ENCODE results near the gene PRDM15.

DNA sequence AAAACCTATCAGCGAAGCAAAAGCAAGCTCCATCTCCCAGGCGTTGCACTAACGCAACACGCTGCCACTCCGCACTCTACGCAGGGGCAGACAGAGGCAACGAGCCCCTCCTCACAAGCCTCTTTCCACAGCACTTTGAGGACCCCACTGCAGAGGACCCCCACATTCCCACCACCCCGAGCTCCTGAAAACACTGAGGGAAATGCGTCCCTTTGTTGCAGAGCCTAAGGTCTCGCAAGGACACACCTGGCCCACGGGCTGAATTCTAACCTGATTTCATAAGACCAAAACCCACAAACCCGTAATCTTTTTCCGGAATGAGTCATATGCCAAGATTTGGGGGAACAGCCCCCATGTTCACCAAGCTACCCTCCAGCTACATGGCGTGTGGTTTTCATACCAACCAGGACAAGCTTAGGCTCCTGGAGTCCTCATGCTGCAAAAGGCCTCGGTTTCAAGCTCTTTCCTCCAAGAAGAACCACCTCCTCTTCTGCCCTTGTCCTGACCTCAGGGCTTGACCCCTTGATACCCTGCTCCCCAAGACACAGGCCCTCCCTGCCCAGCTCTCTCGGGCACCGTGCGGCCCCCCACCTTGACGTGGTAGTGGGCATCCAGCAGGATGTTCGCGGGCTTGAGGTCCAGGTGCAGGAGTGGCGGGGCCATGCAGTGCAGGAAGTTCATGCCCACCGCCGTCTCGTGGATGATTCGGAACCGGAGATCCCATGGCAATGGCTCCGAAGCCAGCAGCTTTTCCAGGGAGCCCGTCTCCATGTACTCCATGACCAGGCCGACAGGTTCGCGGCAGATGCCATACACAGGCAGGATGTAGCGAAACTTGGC is 123.0 kb downstream of the PRDM15 start:
- TF ChIP-seq ZNF274 (IDR thresholded peaks at IDR 0.05; ENCODE audit: low read depth, low read length) (no peak), ZFX (IDR thresholded peaks at IDR 0.05) (no peak), EZH2 (IDR thresholded peaks at IDR 0.05) (no peak), RAD21 (IDR thresholded peaks at IDR 0.05; ENCODE audit: low read depth) (no peak), POLR2A (IDR thresholded peaks at IDR 0.05; ENCODE audit: borderline replicate concordance, extremely low read depth, insufficient read depth, insufficient read length) (no peak), TCF7L2 (IDR thresholded peaks at IDR 0.05; ENCODE audit: borderline replicate concordance, extremely low read depth, insufficient read depth, insufficient read length) (no peak)
- TF ChIP-seq, protein P1, sequence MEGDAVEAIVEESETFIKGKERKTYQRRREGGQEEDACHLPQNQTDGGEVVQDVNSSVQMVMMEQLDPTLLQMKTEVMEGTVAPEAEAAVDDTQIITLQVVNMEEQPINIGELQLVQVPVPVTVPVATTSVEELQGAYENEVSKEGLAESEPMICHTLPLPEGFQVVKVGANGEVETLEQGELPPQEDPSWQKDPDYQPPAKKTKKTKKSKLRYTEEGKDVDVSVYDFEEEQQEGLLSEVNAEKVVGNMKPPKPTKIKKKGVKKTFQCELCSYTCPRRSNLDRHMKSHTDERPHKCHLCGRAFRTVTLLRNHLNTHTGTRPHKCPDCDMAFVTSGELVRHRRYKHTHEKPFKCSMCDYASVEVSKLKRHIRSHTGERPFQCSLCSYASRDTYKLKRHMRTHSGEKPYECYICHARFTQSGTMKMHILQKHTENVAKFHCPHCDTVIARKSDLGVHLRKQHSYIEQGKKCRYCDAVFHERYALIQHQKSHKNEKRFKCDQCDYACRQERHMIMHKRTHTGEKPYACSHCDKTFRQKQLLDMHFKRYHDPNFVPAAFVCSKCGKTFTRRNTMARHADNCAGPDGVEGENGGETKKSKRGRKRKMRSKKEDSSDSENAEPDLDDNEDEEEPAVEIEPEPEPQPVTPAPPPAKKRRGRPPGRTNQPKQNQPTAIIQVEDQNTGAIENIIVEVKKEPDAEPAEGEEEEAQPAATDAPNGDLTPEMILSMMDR (IDR thresholded peaks at IDR 0.05 in 2 of 3, conservative IDR thresholded peaks at IDR 0.05 in 1 of 3; ENCODE audit: borderline replicate concordance in 1 of 3, insufficient read depth in 1 of 3, low read depth in 2 of 3, low read length in 2 of 3) = no peak
- TF ChIP-seq, protein P2, sequence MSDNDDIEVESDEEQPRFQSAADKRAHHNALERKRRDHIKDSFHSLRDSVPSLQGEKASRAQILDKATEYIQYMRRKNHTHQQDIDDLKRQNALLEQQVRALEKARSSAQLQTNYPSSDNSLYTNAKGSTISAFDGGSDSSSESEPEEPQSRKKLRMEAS (IDR thresholded peaks at IDR 0.05) = no peak
- TF ChIP-seq, protein P3, sequence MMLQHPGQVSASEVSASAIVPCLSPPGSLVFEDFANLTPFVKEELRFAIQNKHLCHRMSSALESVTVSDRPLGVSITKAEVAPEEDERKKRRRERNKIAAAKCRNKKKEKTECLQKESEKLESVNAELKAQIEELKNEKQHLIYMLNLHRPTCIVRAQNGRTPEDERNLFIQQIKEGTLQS (IDR thresholded peaks at IDR 0.05) = no peak
